NCI-H1105 (cell line): ENCODE results near the gene PDIK1L.
A peak's percentile ranks its signal among the peaks of the same experiment; 100 is the strongest.

Experiments
- DNase-seq: peaks from one replicate; lab custom pipeline; 2025; lab: John Stamatoyannopoulos, UW

Gene PDIK1L

DNA sequence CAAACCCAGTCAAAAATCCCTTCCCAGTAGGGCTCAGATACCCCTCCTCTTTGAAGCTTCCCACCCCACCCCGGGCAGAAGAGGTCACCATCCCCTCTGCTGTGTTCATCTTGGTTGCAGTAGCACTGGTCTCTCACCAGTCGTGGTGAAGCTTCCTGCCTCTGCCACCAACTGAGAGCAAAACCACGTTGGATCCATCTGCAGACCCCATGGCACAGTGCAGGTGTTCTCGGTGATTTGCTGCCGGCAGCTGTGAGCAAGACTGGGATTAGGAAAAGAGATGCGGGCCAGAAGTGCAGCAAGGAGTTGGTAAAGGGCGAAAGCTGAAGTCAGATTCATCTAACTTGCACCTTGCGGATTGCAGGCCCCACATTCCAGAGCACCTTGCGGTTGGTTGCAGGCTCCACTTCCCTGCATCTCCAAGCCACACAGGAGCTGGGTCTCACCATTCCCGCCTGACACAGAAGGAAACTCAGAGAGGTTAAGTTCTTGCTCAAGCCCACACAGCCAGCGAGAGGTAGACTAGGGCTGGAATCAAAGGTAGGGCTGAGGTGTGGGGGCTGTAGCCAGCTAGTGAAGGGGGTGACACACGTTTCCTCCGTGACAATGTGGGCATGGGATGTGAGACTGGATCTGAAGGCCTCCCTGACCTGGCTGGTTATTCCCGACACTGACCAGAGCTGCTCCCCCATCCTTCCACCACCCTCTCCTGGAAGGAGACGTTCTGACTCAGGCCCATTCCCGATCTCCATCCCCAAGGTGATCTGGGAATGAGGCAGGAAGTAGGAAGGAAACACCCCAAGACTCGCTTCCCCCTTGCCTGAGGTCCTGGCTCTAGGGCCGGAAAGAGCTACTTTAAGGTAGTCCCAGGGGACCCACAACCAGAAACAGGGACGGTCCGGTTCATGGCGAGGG, 44.0 kb downstream of the PDIK1L start:
- no peak for DNase-seq

DNA sequence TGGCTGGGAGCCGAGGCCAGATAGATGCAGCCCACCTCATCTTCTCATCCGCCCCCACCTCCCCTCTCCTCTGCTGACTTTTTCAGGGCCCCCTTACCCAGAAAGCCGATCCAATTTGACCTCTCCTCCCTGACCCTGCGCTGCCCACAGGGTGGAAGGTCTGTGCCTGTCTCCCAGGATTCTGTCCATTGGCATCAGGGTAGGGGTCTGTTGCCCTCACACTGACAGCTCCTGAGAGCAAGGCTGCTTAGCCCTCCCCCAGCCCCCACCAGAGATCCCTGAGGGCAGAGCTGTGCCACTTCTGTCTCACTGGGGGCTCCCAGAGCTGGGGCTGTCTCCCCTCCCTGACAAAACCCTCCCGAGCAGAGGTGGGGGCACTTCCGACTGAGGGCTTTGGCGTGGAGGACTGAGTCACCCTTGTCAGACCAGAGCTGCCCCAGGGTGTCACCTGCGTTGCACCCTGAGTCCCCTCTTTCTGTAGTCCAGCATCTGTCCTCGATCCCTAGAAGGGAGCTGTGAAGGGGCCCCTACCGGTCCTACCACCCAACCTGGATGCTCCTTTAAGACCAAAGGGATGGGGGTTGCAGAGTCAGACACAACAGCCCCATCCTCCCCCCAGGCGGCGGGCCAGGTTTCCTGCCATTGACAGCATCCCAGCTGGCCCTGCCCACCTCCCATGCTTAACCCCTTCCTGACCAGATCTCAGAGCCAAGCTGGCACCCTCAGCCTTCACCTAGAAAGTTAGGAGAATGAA, 44.8 kb downstream of the PDIK1L start:
- no peak for DNase-seq

DNA sequence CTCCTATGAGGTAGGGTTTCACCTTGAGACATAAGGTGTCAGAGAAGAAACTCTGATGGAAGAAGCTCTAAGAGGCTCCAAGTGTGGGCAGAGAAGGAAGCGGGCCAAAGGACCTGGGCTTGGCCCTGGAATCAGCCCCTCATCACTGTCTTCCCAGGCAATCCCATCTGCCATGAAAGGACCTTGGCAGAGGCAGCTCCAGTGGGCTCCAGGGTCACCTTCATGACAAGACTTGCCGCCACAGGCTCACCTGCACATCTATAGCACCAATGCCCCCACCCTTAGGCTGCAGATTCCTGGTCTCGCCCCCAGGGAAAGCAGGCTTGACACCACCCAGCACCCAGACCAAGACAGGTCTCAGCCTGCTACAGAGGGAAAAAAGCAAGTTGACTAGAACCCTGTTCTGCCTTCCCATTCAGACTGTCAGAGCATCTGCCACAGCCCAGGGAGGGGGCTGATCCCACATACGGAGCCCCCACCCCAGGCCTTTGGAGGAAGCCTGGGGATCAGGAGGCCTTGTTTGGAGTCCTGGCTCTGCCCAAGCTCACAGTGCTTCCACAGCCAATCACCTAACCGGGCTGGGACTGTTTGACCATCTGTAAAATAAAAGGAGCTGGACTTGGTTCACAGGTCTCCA, 46.8 kb downstream of the PDIK1L start:
- DNase-seq: no peak

DNA sequence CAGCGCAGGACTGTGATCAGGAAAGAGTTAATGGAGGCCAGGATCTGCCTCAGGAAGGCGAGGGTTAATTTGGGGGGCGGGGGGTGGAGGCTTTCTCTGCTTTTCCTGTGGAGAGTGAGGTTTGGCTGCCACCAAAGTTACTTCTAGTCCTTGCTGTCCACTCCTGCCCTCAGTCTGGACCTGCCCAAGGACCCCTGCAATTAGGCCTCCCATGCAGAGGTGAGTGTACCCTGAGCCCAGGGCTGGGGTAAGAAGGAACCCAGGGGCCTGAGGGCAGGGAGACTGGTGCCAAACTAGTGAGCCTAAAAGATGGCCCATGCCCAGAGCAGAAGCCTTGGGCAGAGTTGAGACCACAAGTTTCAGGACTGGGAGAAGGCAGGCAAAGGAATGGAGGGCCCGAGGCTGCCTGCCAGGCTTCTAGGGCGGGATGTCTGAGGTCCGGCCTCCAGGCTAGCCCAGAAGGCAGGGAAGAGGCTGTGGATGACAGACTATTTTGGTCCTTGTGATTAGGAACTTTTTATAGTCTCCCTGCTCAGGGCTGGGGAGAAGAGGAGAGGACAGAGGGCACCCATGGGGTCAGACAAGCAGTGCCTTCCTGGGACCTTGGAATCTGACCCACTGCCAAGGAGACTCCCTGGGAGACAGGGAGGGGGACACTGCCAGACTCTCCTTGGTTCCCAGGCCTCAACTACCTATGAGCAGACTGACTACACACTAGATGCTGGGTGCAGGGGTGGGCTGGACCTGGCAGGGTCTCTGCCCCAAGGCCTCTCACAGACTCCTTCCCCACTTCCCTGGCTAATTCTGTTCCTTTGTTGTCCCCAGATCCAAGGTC, 47.5 kb downstream of the PDIK1L start, which contains the start of gene FAM110D:
FAM110D (plus strand) TSS at position 172 of the 835 bp plus-strand sequence. CDS start 2,213 bp downstream, outside the sequence.
- no peak for DNase-seq

DNA sequence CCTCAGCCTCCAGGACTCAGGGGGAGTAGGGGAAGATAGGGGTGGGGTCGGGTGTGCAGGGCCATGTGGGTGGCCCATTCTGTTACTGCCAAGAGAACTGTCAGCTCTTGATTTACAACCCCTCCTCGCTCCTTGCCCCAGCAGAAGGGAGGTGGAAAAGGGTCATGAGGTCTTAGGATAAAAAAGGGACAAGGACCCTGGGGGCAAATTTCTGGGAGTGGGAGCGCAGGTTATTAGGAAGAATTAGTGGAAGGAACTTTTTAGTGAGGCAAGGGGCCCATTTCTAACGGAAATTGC, 48.1 kb downstream of the PDIK1L start:
- DNase-seq: no peak

DNA sequence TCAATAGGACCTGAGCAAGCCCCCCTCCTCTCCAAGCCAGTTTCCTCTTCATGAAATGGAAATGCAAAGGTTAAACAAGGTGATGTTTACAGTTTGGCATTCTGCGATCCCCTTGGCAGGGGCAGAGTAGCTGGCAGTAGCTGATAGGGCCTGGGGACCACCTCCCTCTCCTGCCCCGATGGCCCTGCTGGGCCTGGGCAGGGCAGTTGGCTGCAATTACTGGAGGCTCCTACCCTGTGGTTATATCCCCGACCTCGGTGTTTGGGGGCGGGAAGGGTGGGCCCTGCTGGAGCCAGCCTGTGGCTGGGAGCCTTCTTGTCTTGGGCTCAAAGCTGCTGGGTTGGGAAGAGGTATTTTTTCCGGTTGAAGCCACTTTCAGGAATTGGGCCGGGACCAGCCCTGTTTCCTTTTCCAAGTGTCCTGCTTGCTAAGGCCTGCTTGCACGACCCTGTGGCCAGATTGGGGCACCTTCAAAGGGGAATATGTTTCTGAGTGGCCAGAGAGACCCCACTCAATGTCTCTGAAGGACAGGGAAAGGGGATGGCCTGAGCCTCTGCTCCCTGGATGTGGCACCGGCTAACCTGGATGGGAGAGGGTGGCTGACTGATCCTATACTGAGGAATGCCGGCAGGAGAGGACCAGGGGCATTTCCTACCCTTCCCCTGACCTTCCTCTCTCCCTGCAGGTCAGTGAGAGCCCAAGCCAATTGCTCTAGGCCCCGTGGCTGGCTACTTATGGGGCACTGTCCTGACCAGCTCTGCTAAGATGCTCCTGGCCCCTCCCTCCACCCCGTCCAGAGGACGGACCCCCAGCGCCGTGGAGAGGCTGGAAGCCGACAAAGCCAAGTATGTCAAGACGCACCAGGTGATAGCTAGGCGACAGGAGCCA, 49.1 kb downstream of the PDIK1L start:
- no peak for DNase-seq

DNA sequence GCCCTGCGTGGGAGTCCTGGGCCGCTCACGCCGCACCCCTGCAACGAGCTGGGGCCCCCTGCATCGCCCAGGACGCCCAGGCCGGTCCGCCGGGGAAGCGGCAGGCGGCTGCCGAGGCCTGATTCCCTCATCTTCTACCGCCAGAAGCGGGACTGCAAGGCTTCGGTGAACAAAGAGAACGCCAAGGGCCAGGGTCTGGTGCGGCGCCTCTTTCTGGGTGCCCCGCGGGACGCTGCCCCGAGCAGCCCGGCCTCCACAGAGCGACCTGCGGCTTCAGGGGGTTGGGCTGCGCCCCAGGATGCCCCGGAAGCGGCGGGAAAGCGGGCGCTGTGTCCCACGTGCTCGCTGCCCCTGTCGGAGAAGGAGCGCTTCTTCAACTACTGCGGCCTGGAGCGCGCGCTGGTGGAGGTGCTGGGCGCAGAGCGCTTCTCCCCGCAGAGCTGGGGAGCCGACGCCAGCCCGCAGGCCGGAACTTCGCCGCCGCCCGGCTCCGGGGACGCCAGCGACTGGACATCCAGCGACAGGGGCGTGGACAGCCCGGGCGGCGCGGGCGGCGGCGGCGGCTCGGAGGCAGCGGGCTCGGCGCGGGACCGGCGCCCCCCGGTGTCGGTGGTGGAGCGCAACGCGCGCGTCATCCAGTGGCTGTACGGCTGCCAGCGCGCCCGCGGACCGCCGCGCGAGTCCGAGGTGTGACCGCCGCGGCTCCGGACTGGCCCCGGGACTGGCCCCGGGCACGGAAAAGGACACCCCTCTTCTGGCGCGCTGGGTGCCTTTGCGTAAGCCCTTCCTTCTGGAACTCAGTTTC, 50.0 kb downstream of the PDIK1L start:
- DNase-seq: no peak

DNA sequence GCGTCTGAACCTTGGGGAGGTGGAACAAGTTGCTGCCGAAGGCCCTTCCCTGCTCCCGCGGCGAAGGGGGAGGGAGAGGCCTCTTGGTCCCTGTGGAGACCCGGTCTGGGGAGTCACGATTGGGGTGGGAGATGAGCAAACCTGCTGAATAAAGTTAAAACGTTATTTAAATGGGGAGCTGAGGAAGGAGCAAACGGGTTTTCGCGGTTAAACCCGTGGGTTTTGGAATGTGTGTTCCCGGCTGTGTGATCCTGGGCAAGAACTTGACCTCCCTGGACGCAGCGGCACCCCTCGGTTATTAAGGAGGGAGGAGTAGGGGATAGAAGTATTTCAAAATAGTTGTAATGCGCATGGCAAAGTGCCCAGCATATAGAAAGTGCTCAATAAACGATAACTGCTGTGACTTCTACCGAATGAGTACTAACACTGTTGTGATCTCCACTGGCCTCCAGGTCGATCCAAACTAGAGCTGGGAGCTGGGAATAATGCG, 50.6 kb downstream of the PDIK1L start:
- DNase-seq: no peak

DNA sequence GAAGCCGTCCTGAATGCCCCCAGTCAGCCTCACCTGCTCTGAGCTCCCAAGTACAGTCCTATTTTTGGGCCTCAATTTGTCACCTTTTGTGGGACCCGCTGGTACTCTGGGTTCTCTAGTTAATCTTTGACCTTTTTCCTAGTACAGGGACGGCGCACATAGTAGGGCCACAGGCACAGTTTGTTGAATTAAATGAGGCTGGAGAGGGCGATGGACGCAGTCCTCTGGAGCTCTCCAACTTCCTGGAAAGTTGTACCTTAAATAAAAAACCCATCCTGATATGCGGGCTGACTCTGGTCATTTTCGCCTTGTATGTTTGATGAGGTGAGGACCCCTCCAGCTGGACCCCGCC, 52.0 kb downstream of the PDIK1L start:
- no peak for DNase-seq

DNA sequence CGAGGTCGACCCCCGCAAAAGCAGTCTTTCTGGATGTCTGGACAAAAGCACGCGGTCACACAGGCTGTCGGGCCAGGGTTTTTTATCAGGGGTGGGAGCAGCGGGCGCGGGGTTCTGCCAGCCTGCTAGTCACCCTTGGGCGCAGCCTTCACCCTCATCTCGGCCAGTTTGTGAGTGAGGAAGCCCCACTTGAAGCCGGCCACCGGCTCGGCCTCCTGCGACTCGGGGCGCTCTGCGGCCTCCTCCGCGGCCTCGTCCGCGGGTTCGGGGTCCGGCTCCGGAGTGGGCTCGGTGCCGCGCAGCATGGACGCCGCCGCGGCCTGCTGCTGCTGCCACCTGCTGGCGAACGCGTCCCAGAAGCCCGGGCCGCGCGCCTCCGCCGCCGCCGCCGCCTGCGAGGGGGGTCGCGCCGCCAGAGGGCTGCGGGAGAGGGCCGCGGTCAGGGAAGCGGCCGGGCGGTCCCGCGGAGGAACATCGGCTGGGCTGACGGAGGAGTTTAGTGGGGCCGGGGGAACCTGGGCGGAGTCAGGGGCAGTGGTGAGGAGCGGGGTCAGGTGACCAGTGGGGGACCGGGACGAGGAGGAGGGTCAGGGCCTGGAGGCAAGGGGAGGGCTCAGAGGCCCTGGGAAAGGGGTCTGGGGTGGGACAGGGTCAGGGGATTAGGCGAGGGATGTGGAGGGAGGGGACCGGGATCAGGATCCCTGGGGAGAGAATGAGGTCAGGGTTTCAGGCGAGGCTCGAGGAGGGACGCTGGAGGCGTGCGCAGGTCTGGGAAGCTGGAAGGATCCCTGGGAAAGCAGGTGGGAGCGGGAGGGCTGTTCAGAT, 52.6 kb downstream of the PDIK1L start:
- no peak for DNase-seq

DNA sequence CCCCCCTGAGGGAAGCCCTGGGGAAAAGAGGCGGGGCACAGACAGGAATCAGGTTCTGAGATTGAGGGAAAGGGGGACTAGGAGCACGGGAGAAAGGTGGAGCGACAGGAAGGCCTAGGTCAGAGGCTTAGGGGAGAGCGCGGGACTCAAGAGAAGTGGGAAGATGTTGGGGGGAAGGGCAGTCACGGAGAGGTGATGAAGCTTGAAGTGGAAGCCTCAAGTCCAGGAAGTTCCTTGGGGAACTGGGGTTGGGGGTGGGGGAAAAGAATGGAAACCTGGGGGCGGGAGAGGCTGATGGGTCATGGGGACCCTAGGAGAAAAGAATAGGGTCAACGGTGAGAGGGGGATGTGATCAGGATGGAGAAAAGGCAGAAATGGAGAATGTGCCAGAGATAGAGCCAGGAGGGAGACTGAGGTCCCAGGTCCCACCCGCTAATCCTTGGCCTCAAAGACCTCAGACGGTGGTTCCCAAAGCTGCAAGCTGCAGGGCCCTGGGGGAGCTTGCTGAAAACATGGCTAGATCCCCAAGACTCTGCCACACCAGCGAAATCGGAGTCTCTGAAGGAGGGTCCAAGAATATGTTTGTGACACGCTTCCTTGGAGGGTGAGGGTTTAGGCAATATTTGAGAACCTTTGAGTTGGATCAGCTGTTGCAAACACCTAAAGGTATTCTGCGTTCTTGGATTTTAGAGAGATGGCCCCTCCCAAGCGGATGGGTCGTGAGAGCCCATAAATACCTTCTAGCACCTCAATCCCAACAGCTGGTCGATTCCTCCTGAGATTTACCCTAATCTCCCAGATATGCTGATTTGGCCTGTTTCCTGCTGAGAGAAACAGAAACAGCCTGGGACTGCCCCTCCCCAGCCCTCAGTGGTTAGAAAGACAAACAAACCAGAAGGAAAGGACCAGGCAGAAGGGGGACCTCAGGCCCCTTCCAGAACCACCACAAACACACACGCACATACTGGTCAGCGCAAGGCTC, 53.5 kb downstream of the PDIK1L start:
- no peak for DNase-seq

DNA sequence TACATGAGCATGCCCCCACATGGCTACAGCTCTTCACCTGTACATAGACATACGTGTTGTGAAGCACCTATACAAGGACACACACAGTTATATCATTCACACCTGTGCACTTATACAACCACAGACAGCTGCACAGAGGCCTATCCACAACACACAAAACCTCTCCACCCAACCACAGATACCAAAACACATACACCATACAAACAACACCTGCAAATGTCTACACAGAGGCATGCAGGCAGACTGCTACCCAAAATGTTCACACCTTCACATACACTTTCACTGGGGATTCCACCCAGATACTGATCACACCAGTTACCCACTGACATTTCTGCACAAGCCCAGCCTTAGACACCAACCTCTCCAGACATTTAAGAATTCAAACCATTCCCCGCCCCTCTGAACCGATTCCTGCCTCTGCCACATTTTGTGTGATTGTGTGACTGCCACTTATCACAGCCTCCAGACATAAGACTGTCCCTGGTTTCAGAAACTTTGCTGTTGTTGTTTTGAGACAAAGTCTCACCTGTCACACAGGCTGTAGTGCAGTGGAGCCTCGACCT, 55.2 kb downstream of the PDIK1L start:
- no peak for DNase-seq

DNA sequence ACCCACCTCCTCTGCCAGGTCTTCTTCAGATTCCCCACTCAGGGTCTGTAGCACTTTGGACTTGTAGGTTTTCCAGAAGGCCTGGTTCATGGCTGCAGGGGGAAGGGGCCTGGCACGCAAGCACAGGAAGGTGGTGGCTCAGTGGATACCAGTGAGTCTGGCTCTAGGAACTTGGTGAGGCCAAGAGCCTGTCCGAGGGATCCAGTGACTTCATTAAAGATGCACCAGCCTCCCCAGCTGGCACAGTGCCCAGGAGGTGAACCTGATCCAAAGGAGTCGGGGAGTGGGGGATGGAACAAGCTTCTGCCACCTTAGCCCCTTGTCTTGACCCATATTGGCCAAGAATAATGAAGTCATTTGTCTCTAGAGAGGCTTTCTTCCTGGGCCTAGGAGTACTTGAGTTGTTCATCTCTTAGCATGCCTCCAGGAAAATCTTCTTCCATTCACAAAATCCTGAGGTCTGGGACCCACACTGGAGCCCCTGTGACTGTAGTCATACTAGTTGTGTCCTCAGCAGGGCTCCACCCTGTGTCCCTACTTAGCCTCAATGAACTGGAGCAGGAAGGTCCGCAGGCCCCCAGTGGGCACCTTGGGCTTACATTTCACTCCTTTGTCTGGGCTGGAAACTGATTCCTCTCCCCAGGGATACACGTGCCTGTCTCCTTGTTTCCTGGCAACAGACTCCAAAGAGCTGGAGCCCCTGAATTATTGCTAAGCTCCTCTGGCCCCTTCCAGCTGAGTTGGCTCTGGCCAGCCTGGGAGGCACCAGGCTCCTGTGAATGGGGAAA, 57.0 kb downstream of the PDIK1L start, which contains the start of gene C1orf232:
C1orf232 (minus strand) TSS at position 554 of the 788 bp plus-strand sequence; CDS start at position 90, 464 bp downstream.
- DNase-seq: peak; percentile 26

DNA sequence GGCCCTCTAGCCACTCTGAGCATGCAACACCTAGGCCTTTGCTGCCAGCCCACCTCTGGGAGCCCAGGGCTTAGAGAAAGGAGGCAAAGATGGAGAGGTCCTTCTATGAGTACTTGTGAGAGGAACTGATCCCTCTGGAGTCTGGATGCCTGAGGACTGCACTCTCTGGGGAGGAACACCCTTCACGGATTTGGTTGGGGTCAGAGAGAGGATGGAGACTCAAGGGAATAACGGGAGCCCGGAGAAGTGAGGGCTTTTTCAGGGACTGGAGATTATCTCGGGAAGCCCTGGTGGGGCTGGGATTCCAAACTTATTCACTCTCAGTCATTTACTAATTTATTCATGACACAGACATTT, 57.6 kb downstream of the PDIK1L start:
- no peak for DNase-seq

DNA sequence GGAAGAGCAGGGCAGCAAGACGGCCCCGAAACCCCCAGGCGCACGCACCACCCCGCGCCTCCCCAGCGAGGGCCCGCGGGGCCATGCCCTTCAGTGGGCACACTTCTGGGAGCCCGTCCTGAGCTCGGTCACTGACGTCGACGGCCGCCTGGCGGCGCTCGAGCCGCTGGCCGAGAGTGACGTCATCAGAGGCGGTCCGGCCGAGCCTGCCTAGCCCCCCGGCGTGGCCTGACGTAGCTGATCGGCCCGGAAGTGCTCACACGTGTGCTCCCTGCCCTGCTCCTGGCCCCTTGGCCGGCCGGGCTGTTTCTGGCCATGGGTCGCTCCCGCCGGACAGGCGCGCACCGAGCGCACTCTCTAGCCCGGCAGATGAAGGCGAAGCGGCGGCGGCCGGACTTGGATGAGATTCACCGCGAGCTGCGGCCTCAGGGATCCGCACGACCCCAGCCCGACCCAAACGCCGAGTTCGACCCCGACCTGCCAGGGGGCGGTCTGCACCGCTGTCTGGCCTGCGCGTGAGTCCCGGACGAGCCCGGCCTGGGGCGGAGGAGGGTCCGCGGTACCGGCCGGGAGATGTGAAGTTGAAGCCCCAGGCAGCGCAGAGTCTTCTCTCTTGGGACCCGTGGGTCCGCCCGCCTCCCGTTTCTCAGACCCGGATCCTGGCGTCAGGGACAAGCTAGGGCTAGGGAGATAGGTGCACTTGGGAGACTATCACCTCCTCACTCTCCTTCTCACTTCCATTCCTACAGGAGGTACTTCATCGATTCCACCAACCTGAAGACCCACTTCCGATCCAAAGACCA, 58.2 kb downstream of the PDIK1L start, which contains the start of gene ZNF593:
ZNF593 (plus strand) TSS at position 240 of the 803 bp plus-strand sequence; CDS start at position 316, 76 bp downstream.
- DNase-seq: peak; percentile 85

DNA sequence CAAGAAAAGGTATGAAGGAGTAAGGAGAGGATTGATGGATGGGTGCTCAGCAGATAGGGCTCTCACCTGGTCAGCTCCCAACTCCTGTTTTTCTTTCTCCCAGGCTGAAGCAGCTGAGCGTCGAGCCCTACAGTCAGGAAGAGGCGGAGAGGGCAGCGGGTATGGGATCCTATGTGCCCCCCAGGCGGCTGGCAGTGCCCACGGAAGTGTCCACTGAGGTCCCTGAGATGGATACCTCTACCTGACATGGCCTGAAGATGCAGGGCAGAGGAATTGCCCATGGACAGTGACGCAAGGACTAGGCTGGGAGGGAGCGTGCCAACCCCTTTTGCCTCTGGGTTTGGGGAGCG, 58.8 kb downstream of the PDIK1L start:
- no peak for DNase-seq
